ENCODE measurements around the gene MESP1.

- no peak for TF ChIP-seq CTCF (CRISPR knock-in tag; IDR thresholded peaks at IDR 0.05)
- no peak for TF ChIP-seq BRF2 (CRISPR knock-in tag; IDR thresholded peaks at IDR 0.05)
- TF ChIP-seq MAX (IDR thresholded peaks at IDR 0.05), result no peak
- TF ChIP-seq ZNF691 (CRISPR knock-in tag; IDR thresholded peaks at IDR 0.05; ENCODE audit: borderline replicate concordance, low read depth), result no peak
- no peak for TF ChIP-seq NCOA1 (CRISPR knock-in tag; IDR thresholded peaks at IDR 0.05)
- no peak for TF ChIP-seq CEBPZ (IDR thresholded peaks at IDR 0.05; ENCODE audit: low read length)
- no peak for TF ChIP-seq POLR2A (IDR thresholded peaks at IDR 0.05; ENCODE audit: insufficient read depth in 1 of 2, low read depth in 2 of 2, low read length in 2 of 2)
- no peak for TF ChIP-seq MAZ (IDR thresholded peaks at IDR 0.05; ENCODE audit: borderline replicate concordance, low read depth, low read length)
- TF ChIP-seq MAZ (CRISPR knock-in tag; IDR thresholded peaks at IDR 0.05; ENCODE audit: low read depth), result no peak
- TF ChIP-seq POLR2AphosphoS5 (IDR thresholded peaks at IDR 0.05; ENCODE audit: low read depth, low read length), result no peak
- no peak for TF ChIP-seq NFRKB (IDR thresholded peaks at IDR 0.05)
- no peak for TF ChIP-seq ZZZ3 (CRISPR knock-in tag; IDR thresholded peaks at IDR 0.05; ENCODE audit: borderline replicate concordance)
- no peak for TF ChIP-seq TBX2 (CRISPR knock-in tag; IDR thresholded peaks at IDR 0.05; ENCODE audit: borderline replicate concordance)
- TF ChIP-seq ASH2L (IDR thresholded peaks at IDR 0.05; ENCODE audit: insufficient read length, low read depth, low read length), result no peak
- TF ChIP-seq ELK4 (CRISPR knock-in tag; IDR thresholded peaks at IDR 0.05; ENCODE audit: borderline replicate concordance), result no peak
Observed at GRCh38 chr15:89743011-89743410, 8.0 kb downstream of the MESP1 start.

All from HepG2 (cell line).